Measurements from ENCODE around the gene ROBO2. TPM values are rescaled to one million over a fixed set of nuclear protein-coding genes. Genes with fewer than 3 reads are reported as not detected.
A peak's percentile ranks its signal among the peaks of the same experiment; 100 is the strongest.

Gene ROBO2
- total and polyA plus RNA-seq, 4 donors, result 0.30 to 72.4 (median 3.3) TPM

DNA sequence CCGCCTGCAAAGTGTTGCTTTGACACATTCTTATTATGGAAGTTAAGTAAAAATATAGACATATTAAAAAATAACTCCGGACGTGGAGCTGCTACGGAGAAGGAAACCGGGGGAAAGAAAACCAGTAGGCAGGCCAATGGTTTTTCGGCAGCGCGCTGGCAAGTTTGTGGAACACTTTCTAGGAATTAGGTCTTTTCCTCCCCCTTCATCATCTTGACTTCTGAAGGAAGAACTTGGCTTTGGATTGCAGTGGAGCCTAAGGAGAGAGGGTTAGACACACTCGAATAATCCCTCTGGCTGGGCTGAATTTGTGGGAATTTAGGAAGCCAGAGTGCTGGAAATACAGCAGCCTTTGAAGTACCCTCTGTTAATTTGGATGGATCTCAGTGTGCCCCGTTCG lies 317 bp downstream of the ROBO2 start:
- Histone ChIP-seq H3K36me3 (ENCODE audit: control insufficient read depth in 4 of 4, insufficient read depth in 4 of 4, low read length in 4 of 4) (no peaks in the 10 kb centered on the region), H3K4me1 (ENCODE audit: control insufficient read depth in 5 of 5, insufficient read depth in 5 of 5, low read length in 5 of 5) (peaks cover 0 to 9% (median 0%) of the 10 kb centered on the region in 5 donors), H3K4me3 (no peak overlapping the region), H3K27me3 (ENCODE audit: control insufficient read depth in 3 of 3, insufficient read depth in 3 of 3, low read length in 2 of 3) (peaks cover 0 to 3% (median 0%) of the 10 kb centered on the region in 3 donors), H3K9me3 (ENCODE audit: control insufficient read depth in 4 of 4, insufficient read depth in 3 of 4, low read length in 3 of 4) (peaks cover 0 to 2% (median 0%) of the 10 kb centered on the region in 4 donors), H3K9ac (ENCODE audit: insufficient read depth in 1 of 2, low read length in 2 of 2) (peak overlapping the region in 1 of 2 donors; percentile 98), H3K27ac (ENCODE audit: low read depth in 1 of 2, low read length in 1 of 2) (no peak overlapping the region)
- 5 to 7% methylated on average over 11 of the region's 11 CpGs for WGBS, 2 donors
- DNase-seq (peak in 2 of 3 donors; percentile 71 to 75), ATAC-seq (ENCODE audit: insufficient read depth, low FRiP score) (no peak)
- TF ChIP-seq, protein P1, sequence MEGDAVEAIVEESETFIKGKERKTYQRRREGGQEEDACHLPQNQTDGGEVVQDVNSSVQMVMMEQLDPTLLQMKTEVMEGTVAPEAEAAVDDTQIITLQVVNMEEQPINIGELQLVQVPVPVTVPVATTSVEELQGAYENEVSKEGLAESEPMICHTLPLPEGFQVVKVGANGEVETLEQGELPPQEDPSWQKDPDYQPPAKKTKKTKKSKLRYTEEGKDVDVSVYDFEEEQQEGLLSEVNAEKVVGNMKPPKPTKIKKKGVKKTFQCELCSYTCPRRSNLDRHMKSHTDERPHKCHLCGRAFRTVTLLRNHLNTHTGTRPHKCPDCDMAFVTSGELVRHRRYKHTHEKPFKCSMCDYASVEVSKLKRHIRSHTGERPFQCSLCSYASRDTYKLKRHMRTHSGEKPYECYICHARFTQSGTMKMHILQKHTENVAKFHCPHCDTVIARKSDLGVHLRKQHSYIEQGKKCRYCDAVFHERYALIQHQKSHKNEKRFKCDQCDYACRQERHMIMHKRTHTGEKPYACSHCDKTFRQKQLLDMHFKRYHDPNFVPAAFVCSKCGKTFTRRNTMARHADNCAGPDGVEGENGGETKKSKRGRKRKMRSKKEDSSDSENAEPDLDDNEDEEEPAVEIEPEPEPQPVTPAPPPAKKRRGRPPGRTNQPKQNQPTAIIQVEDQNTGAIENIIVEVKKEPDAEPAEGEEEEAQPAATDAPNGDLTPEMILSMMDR (IDR thresholded peaks at IDR 0.05; ENCODE audit: control extremely low read depth, extremely low read depth), result no peak

DNA sequence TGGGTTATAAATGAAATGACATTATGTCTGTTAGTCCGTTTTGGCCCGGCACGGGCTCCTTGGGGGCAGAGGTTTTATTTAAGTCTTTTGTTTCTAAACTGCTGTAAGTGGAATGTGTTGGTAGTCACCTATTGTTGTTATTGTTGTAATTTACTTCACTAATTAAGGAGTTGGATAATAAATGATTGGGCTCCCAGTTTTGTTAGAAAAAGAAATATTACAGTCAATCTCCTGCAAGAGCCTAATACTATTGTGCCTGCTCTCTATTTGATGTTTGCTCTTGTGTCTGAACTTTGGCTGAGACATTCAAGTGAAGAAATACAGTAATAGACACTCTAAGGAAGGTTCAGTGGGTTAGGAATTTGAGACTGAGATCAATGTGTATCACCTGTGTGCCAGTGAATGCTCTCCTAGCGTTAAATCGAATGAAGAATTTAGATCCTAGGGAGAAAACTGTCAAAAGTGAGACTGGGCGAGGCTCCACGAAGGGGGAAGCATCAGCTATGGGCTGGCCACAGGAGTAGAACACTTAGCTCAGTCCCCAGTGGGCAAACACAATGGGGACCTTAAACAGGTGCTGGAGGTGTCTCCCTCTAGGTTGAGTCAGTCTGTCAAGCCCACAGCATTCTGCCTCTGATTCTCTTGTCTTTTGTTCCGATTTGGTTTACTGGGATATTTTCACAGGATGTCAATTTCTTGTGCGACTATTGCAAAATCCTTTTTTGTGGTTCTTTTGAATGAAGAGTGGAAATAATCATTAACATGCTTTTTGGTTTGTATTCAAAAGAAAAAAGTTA lies 1.2 kb downstream of the ROBO2 start:
- Histone ChIP-seq H3K27me3 (ENCODE audit: control insufficient read depth in 3 of 3, insufficient read depth in 3 of 3, low read length in 2 of 3) (peaks cover 0 to 3% (median 0%) of the 10 kb centered on the region in 3 donors), H3K9me3 (ENCODE audit: control insufficient read depth in 4 of 4, insufficient read depth in 3 of 4, low read length in 3 of 4) (peaks cover 0 to 2% (median 0%) of the 10 kb centered on the region in 4 donors), H3K27ac (ENCODE audit: low read depth in 1 of 2, low read length in 1 of 2) (peak overlapping the region in 1 of 2 donors; percentile 6), H3K4me1 (ENCODE audit: control insufficient read depth in 5 of 5, insufficient read depth in 5 of 5, low read length in 5 of 5) (peaks cover 0 to 9% (median 0%) of the 10 kb centered on the region in 5 donors), H3K9ac (ENCODE audit: insufficient read depth in 1 of 2, low read length in 2 of 2) (peak overlapping the region; percentile 2 to 98), H3K36me3 (ENCODE audit: control insufficient read depth in 4 of 4, insufficient read depth in 4 of 4, low read length in 4 of 4) (no peaks in the 10 kb centered on the region), H3K4me3 (no peak overlapping the region)
- WGBS, 2 donors, result 45% methylated on average over 9 of the region's 9 CpGs
- no peak for ATAC-seq (ENCODE audit: insufficient read depth, low FRiP score)
- DNase-seq, result peak; percentile 26 to 58 (median 54)
- TF ChIP-seq, protein P1 (IDR thresholded peaks at IDR 0.05; ENCODE audit: control extremely low read depth, extremely low read depth), result no peak

DNA sequence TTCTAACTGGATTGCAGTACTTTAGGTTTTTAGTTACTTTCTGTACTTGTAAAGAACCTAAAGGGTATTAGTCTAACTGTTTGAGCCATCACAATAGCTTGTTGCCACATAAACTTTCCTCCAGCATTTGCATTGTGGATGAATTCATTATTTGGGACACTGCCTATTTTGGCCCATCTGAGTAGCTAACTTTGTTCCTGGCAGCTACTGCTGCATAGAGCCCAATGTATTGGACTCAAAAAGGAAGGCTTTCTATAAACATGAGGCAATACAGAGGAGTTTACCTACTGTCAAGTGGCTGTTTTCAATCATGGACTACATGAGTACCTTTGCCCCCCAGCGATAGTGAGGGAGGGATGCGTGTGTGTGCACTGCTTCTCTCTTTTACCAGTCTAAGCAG lies 1.9 kb downstream of the ROBO2 start:
- H3K4me1 ChIP-seq (ENCODE audit: control insufficient read depth in 5 of 5, insufficient read depth in 5 of 5, low read length in 5 of 5), result peaks cover 0 to 9% (median 0%) of the 10 kb centered on the region in 5 donors
- H3K4me3 ChIP-seq, result no peak overlapping the region
- no peak overlapping the region for H3K27ac ChIP-seq (ENCODE audit: low read depth in 1 of 2, low read length in 1 of 2)
- peak overlapping the region; percentile 2 to 98 for H3K9ac ChIP-seq (ENCODE audit: insufficient read depth in 1 of 2, low read length in 2 of 2)
- DNase-seq (peak; percentile 18 to 76 (median 67)), ATAC-seq (ENCODE audit: insufficient read depth, low FRiP score) (no peak)
- peaks cover 0 to 3% (median 0%) of the 10 kb centered on the region in 3 donors for H3K27me3 ChIP-seq (ENCODE audit: control insufficient read depth in 3 of 3, insufficient read depth in 3 of 3, low read length in 2 of 3)
- no peaks in the 10 kb centered on the region for H3K36me3 ChIP-seq (ENCODE audit: control insufficient read depth in 4 of 4, insufficient read depth in 4 of 4, low read length in 4 of 4)
- WGBS, 2 donors, result 79 to 83% methylated on average over 2 of the region's 2 CpGs
- TF ChIP-seq, protein P1 (IDR thresholded peaks at IDR 0.05; ENCODE audit: control extremely low read depth, extremely low read depth), result no peak
- H3K9me3 ChIP-seq (ENCODE audit: control insufficient read depth in 4 of 4, insufficient read depth in 3 of 4, low read length in 3 of 4), result peaks cover 0 to 2% (median 0%) of the 10 kb centered on the region in 4 donors
